Activated naive CD4-positive, alpha-beta T cell treated with anti-CD3 and anti-CD28 coated beads, Interleukin-2, amount 10 ng/mL, durations not matched to agents 7 days and 5 days (primary cell): ENCODE measurements around the gene PTBP3.

ENCODE experiments used
- CTCF ChIA-PET: fragments of 350-600 bp; sonication (Branson Sonifier 250); formaldehyde crosslinking; loops from one replicate; lab custom pipeline; 2021; ENCODE audit warnings: antibody characterized with exemption; lab: Charles Lee
- DNase-seq: peaks from one replicate; pipeline ENCODE4 v3.0.0-alpha.2; 2020
- H3K27ac Mint-ChIP-seq: one replicate; pipeline ENCODE4 v1.8.0; 2021; ENCODE audit warnings: mild to moderate bottlenecking, moderate library complexity, mixed read lengths
- H3K27me3 Mint-ChIP-seq: one replicate; pipeline ENCODE4 v1.8.0; 2021; ENCODE audit warnings: mild to moderate bottlenecking, mixed read lengths
- H3K36me3 Mint-ChIP-seq: one replicate; pipeline ENCODE4 v1.8.0; 2021; ENCODE audit warnings: mixed read lengths
- H3K4me1 Mint-ChIP-seq: one replicate; pipeline ENCODE4 v1.8.0; 2021; ENCODE audit warnings: mixed read lengths
- H3K4me3 Mint-ChIP-seq: one replicate; pipeline ENCODE4 v1.8.0; 2021; ENCODE audit warnings: mild to moderate bottlenecking, moderate library complexity, mixed read lengths
- H3K9me3 Mint-ChIP-seq: one replicate; pipeline ENCODE4 v1.8.0; 2021; ENCODE audit warnings: mixed read lengths

The PTBP3 gene

GRCh38 chr9:112184221-112184620, 149.2 kb downstream of the PTBP3 start:
- Mint-ChIP-seq H3K27ac (no peak overlapping the region), H3K27me3 (peaks cover 23% of the 10 kb centered on the region), H3K4me1 (peaks cover 26% of the 10 kb centered on the region), H3K36me3 (peaks cover 7% of the 10 kb centered on the region), H3K9me3 (peaks cover 11% of the 10 kb centered on the region), H3K4me3 (no peak overlapping the region)
- CTCF ChIA-PET = interaction anchor here (1.3 kb wide), 1 partner anchor 178 kb away, joined by 4 read pairs; no protein-coding TSS in a partner anchor
- no peak for DNase-seq

DNA sequence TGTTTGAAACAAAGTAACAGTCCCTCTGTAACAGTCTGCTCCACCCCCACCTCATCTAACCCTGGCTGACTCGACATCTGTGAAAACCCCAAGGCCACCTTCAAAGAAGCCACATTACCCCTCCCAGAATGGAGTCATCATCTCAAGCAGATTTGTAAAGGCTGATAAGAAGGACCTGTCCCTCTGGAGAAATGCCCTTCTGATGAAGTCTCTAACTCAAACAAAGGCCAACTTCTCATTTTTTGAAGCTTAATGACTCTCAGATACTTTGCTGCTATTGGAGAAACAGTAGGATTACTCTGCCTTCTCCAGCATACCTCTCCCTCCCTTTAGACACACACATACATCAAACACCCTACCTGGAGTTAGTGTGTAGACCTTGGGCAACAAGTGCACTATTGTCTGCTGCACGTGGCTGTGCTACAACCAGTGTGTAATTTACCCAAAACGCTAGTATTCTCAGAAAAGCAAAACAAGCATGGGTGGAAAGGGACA, 153.0 kb downstream of the PTBP3 start:
- Mint-ChIP-seq H3K4me3 (peak overlapping the region; percentile 16), H3K36me3 (peaks cover 7% of the 10 kb centered on the region), H3K4me1 (peaks cover 59% of the 10 kb centered on the region), H3K9me3 (peaks cover 11% of the 10 kb centered on the region), H3K27me3 (peaks cover 38% of the 10 kb centered on the region), H3K27ac (peak overlapping the region; percentile 70)
- peak; percentile 70 for DNase-seq
- CTCF ChIA-PET = interaction anchor here (1.0 to 1.3 kb wide), 2 partner anchors 16 to 34 kb away, joined by 3 to 4 read pairs; no protein-coding TSS in a partner anchor

GRCh38 chr9:112179816-112180215, 153.6 kb downstream of the PTBP3 start:
- Mint-ChIP-seq H3K27ac (no peak overlapping the region), H3K4me3 (no peak overlapping the region), H3K4me1 (peaks cover 62% of the 10 kb centered on the region), H3K9me3 (peaks cover 11% of the 10 kb centered on the region), H3K27me3 (peaks cover 40% of the 10 kb centered on the region), H3K36me3 (peaks cover 7% of the 10 kb centered on the region)
- CTCF ChIA-PET = no interaction called here
- no peak for DNase-seq

- CTCF ChIA-PET = interaction anchor here (0.7 to 0.8 kb wide), 2 partner anchors 9 to 77 kb away, joined by 4 to 6 read pairs; no protein-coding TSS in a partner anchor
- H3K4me1 Mint-ChIP-seq = peaks cover 83% of the 10 kb centered on the region
- peaks cover 22% of the 10 kb centered on the region for H3K36me3 Mint-ChIP-seq
- peak; percentile 60 for DNase-seq
- H3K9me3 Mint-ChIP-seq = peaks cover 1% of the 10 kb centered on the region
- peaks cover 35% of the 10 kb centered on the region for H3K27me3 Mint-ChIP-seq
- H3K4me3 Mint-ChIP-seq = peak overlapping the region; percentile 35
- peak overlapping the region; percentile 69 for H3K27ac Mint-ChIP-seq
Measured at GRCh38 chr9:112176524-112176923, 156.9 kb downstream of the PTBP3 start.

- DNase-seq = peak; percentile 24
- Mint-ChIP-seq H3K4me3 (peak overlapping the region; percentile 64), H3K4me1 (peaks cover 83% of the 10 kb centered on the region), H3K27me3 (peaks cover 29% of the 10 kb centered on the region), H3K36me3 (peaks cover 22% of the 10 kb centered on the region), H3K27ac (peak overlapping the region; percentile 69), H3K9me3 (peaks cover 1% of the 10 kb centered on the region)
- CTCF ChIA-PET = interaction anchor here (0.7 kb wide), 1 partner anchor 76 kb away, joined by 6 read pairs; no protein-coding TSS in a partner anchor
Measured at GRCh38 chr9:112175796-112176315, 157.6 kb downstream of the PTBP3 start.

DNA sequence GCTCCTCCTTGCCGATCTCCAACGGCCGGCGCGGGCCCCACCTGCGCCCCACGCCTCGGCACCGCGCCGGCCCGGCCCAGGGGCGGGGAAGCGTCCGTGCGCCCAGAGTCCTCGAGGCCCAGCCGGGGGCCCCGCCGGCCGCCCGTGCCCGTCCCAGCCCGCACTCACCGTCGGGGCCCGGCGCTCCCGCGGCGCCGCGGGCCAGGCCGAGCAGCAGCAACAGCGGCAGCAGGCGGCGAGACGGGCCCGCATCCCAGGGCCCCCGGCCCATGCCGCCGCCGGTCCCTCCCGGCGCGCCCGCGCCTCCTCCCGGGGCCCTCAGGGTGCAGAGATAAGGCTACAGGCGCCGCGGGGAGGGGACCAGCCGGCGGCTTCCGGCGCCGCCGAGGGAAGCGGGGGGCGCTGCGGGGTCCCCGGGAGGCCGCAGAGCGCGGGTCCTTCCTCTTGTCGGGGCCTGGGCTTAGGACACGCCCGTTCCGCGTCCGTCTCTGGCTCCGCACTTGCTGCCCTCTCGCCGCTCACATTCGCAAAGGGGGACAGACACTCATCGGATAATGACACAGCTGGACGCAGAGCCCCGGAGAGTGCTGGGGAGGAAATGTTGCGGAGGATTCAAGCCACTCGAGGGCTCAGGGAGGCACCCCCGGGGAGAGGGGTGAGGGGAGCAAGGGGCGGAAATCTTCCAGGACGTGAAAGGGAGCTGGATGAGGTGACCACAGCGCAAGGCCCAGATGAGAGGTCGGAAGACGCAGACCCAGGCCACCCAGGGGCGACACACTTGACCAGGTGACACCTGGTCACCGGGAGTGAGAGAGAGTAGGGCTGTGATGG, 158.2 kb downstream of the PTBP3 start, which contains the start of gene SUSD1:
Gene SUSD1 (minus strand): TSS at position 333 of the 831 bp plus-strand sequence. CDS start 62 bp downstream, at position 271.
- H3K27me3 Mint-ChIP-seq = peaks cover 29% of the 10 kb centered on the region
- DNase-seq = peak; percentile 56
- CTCF ChIA-PET = no interaction called here

GRCh38 chr9:112174222-112174964, 159.0 kb downstream of the PTBP3 start:
- peaks cover 1% of the 10 kb centered on the region for H3K9me3 Mint-ChIP-seq
- H3K4me1 Mint-ChIP-seq = peaks cover 81% of the 10 kb centered on the region
- peaks cover 27% of the 10 kb centered on the region for H3K36me3 Mint-ChIP-seq
- H3K27ac Mint-ChIP-seq = peak overlapping the region; percentile 93
- H3K27me3 Mint-ChIP-seq = peaks cover 29% of the 10 kb centered on the region
- H3K4me3 Mint-ChIP-seq = peak overlapping the region; percentile 86
- DNase-seq = peak; percentile 87
- CTCF ChIA-PET = no interaction called here

More for the DNA sequence above, 158.2 kb downstream of the PTBP3 start, which contains the start of gene SUSD1:
- peak within 1 kb of the TSS; percentile 86 for H3K4me3 Mint-ChIP-seq
- peaks cover 79% of the 10 kb centered on the region for H3K4me1 Mint-ChIP-seq
- peaks cover 1% of the 10 kb centered on the region for H3K9me3 Mint-ChIP-seq
- H3K27ac Mint-ChIP-seq = peak within 1 kb of the TSS; percentile 93
- H3K36me3 Mint-ChIP-seq = peaks cover 24% of the 10 kb centered on the region

DNA sequence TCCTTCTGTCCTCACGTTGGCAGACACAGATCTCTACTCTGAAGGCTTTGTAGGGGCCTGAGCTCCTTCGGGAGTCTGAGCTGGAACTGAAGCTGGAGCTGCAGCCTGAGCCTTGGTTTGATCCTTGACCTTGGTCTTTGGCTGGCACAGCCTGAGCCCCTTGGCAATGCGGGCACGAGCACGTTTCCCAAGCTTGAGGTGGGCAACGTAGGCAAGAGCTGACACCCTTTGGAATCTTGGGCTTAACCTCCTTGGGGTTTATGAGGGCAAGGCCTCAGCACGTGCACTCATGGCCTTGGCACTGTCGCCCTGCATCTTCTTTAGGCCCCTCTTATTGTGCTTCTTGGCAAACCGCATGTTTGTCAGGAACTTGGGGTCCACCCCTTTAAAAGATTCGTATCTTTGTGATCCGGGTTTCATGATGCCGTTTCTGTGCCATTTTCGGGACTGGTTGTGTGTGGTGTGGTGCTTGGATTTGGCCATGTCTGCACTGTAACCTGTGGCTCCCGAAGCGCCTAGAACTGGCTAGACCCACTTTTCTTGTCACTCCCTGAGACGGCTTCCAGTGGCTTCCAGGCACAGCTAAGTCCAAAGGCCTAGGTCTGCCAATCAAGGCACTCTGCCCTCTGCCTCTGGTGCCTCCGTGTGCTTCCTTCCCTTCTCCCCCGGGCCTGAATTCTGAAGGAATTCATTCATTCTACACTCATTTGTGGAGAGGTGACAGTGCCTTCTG, 159.8 kb downstream of the PTBP3 start:
- H3K9me3 Mint-ChIP-seq = peaks cover 1% of the 10 kb centered on the region
- H3K27ac Mint-ChIP-seq = peak overlapping the region; percentile 93
- H3K4me1 Mint-ChIP-seq = peaks cover 85% of the 10 kb centered on the region
- H3K27me3 Mint-ChIP-seq = peaks cover 26% of the 10 kb centered on the region
- peak overlapping the region; percentile 86 for H3K4me3 Mint-ChIP-seq
- peaks cover 31% of the 10 kb centered on the region for H3K36me3 Mint-ChIP-seq
- no peak for DNase-seq
- CTCF ChIA-PET = no interaction called here

DNA sequence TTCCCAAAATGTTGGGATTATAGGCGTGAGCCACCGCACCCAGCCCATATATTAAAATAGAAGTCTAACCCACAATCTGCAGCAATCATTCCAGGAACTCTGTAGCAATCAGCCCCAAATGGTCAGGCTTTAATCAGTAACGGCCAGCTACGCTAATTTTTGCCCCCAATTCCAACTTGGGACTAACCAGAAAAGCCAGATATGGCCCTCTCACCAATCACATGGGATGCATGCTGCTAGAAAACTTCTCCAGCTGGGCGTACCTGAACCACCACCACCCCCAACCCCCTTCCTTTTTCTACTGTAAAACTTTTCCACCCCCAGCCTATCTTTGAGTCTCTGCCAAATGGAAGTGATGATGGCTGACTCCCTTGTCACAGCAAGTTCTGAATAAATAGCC, 162.5 kb downstream of the PTBP3 start:
- Mint-ChIP-seq H3K4me3 (no peak overlapping the region), H3K9me3 (peaks cover 1% of the 10 kb centered on the region), H3K36me3 (peaks cover 31% of the 10 kb centered on the region), H3K27ac (no peak overlapping the region), H3K4me1 (peaks cover 82% of the 10 kb centered on the region), H3K27me3 (peaks cover 11% of the 10 kb centered on the region)
- CTCF ChIA-PET = no interaction called here
- no peak for DNase-seq

- Mint-ChIP-seq H3K4me3 (no peak overlapping the region), H3K4me1 (peaks cover 81% of the 10 kb centered on the region), H3K36me3 (peaks cover 34% of the 10 kb centered on the region), H3K27ac (no peak overlapping the region), H3K27me3 (peaks cover 4% of the 10 kb centered on the region), H3K9me3 (peaks cover 1% of the 10 kb centered on the region)
- DNase-seq = no peak
- CTCF ChIA-PET = no interaction called here
Measured at GRCh38 chr9:112170235-112170634, 163.2 kb downstream of the PTBP3 start.

GRCh38 chr9:112169368-112169767, 164.1 kb downstream of the PTBP3 start:
- H3K27me3 Mint-ChIP-seq = peaks cover 4% of the 10 kb centered on the region
- H3K4me3 Mint-ChIP-seq = no peak overlapping the region
- H3K4me1 Mint-ChIP-seq = peaks cover 78% of the 10 kb centered on the region
- CTCF ChIA-PET = no interaction called here
- H3K36me3 Mint-ChIP-seq = peaks cover 32% of the 10 kb centered on the region
- peaks cover 1% of the 10 kb centered on the region for H3K9me3 Mint-ChIP-seq
- H3K27ac Mint-ChIP-seq = no peak overlapping the region
- DNase-seq = no peak

GRCh38 chr9:112168197-112168596, 165.2 kb downstream of the PTBP3 start:
- Mint-ChIP-seq H3K27ac (no peak overlapping the region), H3K9me3 (peaks cover 1% of the 10 kb centered on the region)
- CTCF ChIA-PET = interaction anchor here (1.4 kb wide), 1 partner anchor 9 kb away, joined by 4 read pairs; no protein-coding TSS in a partner anchor

More at GRCh38 chr9:112168197-112168596, 165.2 kb downstream of the PTBP3 start:
- peaks cover 66% of the 10 kb centered on the region for H3K4me1 Mint-ChIP-seq
- DNase-seq = peak; percentile 33
- peaks cover 26% of the 10 kb centered on the region for H3K36me3 Mint-ChIP-seq
- H3K4me3 Mint-ChIP-seq = no peak overlapping the region
- H3K27me3 Mint-ChIP-seq = no peaks in the 10 kb centered on the region
